HepG2 (cell line): Measurements from ENCODE around the gene DNTTIP2. TPM values are rescaled to one million over a fixed set of nuclear protein-coding genes. Genes with fewer than 3 reads are reported as not detected.

Experiments used
- FOSL2 ChIP-seq: sonication (generic); formaldehyde crosslinking; IDR thresholded peaks from 2 replicates; pipeline ENCODE4 v1.4.0; 2020; ENCODE audit warnings: missing genetic modification reagents
- GZF1 ChIP-seq: sonication (generic); formaldehyde crosslinking; IDR thresholded peaks from 2 replicates; pipeline ENCODE4 v1.5.1; 2020; ENCODE audit warnings: mild to moderate bottlenecking, missing genetic modification reagents
- MED8 ChIP-seq: sonication (generic); formaldehyde crosslinking; IDR thresholded peaks from 2 replicates; pipeline ENCODE4 v1.8.1; 2023; ENCODE audit warnings: mild to moderate bottlenecking, missing genetic modification reagents; ENCODE audit not compliant: insufficient replicate concordance
- SIN3A ChIP-seq: IDR thresholded peaks from 2 replicates; pipeline ENCODE4 v1.6.1; 2011; ENCODE audit warnings: low read depth, mild to moderate bottlenecking, control low read depth, low read length, borderline replicate concordance
- TEAD2 ChIP-seq: sonication (generic); formaldehyde crosslinking; IDR thresholded peaks from 2 replicates; pipeline ENCODE4 v1.9.0; 2021; ENCODE audit warnings: missing genetic modification reagents
- ZFP37 ChIP-seq: sonication (generic); formaldehyde crosslinking; IDR thresholded peaks from 2 replicates; pipeline ENCODE4 v1.4.0; 2020; ENCODE audit warnings: missing genetic modification reagents, borderline replicate concordance
- ZMYM3 ChIP-seq: sonication (generic); formaldehyde crosslinking; IDR thresholded peaks from 2 replicates; pipeline ENCODE4 v1.5.1; 2020; ENCODE audit warnings: mild to moderate bottlenecking, missing genetic modification reagents
- ZNF350 ChIP-seq: sonication (generic); formaldehyde crosslinking; IDR thresholded peaks from 2 replicates; pipeline ENCODE4 v1.4.0; 2020; ENCODE audit warnings: mild to moderate bottlenecking, low read depth, missing genetic modification reagents, borderline replicate concordance
- ZNF543 ChIP-seq: sonication (generic); formaldehyde crosslinking; IDR thresholded peaks from 2 replicates; pipeline ENCODE4 v1.4.0; 2020; ENCODE audit warnings: mild to moderate bottlenecking, missing genetic modification reagents
- ZSCAN9 ChIP-seq: IDR thresholded peaks from 2 replicates; pipeline ENCODE4 v1.6.1; 2016; ENCODE audit warnings: borderline replicate concordance
- polyA plus RNA-seq, 8 experiments: library from polyadenylated mRNA; depleted of rRNA in 3 of 8; stranded (reverse) in 7 of 8; unstranded in 1 of 8; fragments of >200 nt; fragmentation: Illumina TruSeq in 4 of 8; extraction: Trizol in 4 of 8; gene quantifications; 2 replicates each; pipeline versions ENCODE4 v1.2.1 to v1.2.3, GENCODE V29; 2011 to 2016; ENCODE audit warnings: low read depth in 4 of 8, missing spikeins in 1 of 8, mixed read lengths in 1 of 8; ENCODE audit not compliant: insufficient read depth in 1 of 8
- total RNA-seq, 5 experiments: library from RNA; depleted of rRNA; stranded (reverse); fragments of >200 nt; fragmentation: Illumina TruSeq; extraction: Trizol; gene quantifications; 2 replicates each; pipeline ENCODE4 v1.2.3, GENCODE V29; 2016; ENCODE audit warnings: low read depth in 1 of 5
- TF ChIP-seq, protein P1 (sequence below): sonication (generic); formaldehyde crosslinking; IDR thresholded peaks from 2 replicates; pipeline ENCODE4 v1.5.0; 2020; ENCODE audit warnings: mild to moderate bottlenecking, missing genetic modification reagents, borderline replicate concordance
- TF ChIP-seq, protein P2 (sequence below): sonication (generic); formaldehyde crosslinking; IDR thresholded peaks from 2 replicates; pipeline ENCODE4 v1.9.0; 2021; ENCODE audit warnings: missing genetic modification reagents, borderline replicate concordance
- TF ChIP-seq, protein P3 (sequence below): sonication (generic); formaldehyde crosslinking; IDR thresholded peaks from 2 replicates; pipeline ENCODE4 v1.4.0; 2020; ENCODE audit warnings: missing genetic modification reagents

Gene DNTTIP2
- total and polyA plus RNA-seq, 2 of the 13 experiments (the other 11 are each of a cell fraction or from before 2014, with no cell fraction given): 11.4 to 63.3 TPM

DNA sequence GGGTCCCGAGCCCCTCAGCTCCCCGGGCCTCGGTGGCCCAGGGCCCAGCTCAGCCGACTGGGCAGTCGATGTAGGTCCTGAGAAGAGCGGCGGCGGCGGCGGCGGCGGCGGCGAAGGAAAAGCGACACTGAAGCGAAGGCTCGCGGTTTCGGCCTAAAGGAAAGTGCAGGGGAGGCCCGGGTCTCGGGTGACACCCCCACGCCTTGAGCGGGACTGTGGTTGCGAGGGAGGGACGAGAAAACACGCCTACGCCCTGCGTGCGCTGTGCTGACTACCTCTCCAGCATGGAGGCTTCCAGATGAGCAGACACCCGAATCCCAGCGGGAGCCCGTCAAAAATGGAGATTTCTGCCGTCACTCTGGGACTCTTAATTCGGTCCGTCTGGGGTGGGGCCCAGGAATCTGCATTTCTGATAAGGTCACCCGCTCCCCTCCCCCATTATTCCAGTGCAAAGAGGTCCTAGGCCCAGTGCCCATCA lies 31.2 kb downstream of the DNTTIP2 start (continued):
- TF ChIP-seq ZNF350 (CRISPR knock-in tag): no peak; the same call in 1 of the 2 replicates
- 0 out of 2 replicates have a peak, but pooled peaks have one; percentile 32 for TF ChIP-seq ZFP37 (CRISPR knock-in tag)
- no peak for TF ChIP-seq SIN3A
- TF ChIP-seq, protein P1, sequence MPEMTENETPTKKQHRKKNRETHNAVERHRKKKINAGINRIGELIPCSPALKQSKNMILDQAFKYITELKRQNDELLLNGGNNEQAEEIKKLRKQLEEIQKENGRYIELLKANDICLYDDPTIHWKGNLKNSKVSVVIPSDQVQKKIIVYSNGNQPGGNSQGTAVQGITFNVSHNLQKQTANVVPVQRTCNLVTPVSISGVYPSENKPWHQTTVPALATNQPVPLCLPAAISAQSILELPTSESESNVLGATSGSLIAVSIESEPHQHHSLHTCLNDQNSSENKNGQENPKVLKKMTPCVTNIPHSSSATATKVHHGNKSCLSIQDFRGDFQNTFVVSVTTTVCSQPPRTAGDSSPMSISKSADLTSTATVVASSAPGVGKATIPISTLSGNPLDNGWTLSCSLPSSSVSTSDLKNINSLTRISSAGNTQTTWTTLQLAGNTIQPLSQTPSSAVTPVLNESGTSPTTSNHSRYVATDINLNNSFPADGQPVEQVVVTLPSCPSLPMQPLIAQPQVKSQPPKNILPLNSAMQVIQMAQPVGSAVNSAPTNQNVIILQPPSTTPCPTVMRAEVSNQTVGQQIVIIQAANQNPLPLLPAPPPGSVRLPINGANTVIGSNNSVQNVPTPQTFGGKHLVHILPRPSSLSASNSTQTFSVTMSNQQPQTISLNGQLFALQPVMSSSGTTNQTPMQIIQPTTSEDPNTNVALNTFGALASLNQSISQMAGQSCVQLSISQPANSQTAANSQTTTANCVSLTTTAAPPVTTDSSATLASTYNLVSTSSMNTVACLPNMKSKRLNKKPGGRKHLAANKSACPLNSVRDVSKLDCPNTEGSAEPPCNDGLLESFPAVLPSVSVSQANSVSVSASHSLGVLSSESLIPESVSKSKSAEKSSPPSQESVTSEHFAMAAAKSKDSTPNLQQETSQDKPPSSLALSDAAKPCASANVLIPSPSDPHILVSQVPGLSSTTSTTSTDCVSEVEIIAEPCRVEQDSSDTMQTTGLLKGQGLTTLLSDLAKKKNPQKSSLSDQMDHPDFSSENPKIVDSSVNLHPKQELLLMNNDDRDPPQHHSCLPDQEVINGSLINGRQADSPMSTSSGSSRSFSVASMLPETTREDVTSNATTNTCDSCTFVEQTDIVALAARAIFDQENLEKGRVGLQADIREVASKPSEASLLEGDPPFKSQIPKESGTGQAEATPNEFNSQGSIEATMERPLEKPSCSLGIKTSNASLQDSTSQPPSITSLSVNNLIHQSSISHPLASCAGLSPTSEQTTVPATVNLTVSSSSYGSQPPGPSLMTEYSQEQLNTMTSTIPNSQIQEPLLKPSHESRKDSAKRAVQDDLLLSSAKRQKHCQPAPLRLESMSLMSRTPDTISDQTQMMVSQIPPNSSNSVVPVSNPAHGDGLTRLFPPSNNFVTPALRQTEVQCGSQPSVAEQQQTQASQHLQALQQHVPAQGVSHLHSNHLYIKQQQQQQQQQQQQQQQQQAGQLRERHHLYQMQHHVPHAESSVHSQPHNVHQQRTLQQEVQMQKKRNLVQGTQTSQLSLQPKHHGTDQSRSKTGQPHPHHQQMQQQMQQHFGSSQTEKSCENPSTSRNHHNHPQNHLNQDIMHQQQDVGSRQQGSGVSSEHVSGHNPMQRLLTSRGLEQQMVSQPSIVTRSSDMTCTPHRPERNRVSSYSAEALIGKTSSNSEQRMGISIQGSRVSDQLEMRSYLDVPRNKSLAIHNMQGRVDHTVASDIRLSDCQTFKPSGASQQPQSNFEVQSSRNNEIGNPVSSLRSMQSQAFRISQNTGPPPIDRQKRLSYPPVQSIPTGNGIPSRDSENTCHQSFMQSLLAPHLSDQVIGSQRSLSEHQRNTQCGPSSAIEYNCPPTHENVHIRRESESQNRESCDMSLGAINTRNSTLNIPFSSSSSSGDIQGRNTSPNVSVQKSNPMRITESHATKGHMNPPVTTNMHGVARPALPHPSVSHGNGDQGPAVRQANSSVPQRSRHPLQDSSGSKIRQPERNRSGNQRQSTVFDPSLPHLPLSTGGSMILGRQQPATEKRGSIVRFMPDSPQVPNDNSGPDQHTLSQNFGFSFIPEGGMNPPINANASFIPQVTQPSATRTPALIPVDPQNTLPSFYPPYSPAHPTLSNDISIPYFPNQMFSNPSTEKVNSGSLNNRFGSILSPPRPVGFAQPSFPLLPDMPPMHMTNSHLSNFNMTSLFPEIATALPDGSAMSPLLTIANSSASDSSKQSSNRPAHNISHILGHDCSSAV (CRISPR knock-in tag): no peak
- TF ChIP-seq, protein P2, sequence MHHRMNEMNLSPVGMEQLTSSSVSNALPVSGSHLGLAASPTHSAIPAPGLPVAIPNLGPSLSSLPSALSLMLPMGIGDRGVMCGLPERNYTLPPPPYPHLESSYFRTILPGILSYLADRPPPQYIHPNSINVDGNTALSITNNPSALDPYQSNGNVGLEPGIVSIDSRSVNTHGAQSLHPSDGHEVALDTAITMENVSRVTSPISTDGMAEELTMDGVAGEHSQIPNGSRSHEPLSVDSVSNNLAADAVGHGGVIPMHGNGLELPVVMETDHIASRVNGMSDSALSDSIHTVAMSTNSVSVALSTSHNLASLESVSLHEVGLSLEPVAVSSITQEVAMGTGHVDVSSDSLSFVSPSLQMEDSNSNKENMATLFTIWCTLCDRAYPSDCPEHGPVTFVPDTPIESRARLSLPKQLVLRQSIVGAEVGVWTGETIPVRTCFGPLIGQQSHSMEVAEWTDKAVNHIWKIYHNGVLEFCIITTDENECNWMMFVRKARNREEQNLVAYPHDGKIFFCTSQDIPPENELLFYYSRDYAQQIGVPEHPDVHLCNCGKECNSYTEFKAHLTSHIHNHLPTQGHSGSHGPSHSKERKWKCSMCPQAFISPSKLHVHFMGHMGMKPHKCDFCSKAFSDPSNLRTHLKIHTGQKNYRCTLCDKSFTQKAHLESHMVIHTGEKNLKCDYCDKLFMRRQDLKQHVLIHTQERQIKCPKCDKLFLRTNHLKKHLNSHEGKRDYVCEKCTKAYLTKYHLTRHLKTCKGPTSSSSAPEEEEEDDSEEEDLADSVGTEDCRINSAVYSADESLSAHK (CRISPR knock-in tag): no peak
- peak; percentile 4 for TF ChIP-seq MED8 (CRISPR knock-in tag)
- TF ChIP-seq FOSL2 (CRISPR knock-in tag): peak; percentile 34; the same call in 1 of the 2 replicates
- peak; percentile 73; the same call in 1 of the 2 replicates for TF ChIP-seq ZSCAN9 (CRISPR knock-in tag)
- no peak for TF ChIP-seq TEAD2 (CRISPR knock-in tag)
- peak; percentile 5; the same call in 1 of the 2 replicates for TF ChIP-seq ZNF543 (CRISPR knock-in tag)
- 0 out of 2 replicates have a peak, but pooled peaks have one; percentile 15 for TF ChIP-seq ZMYM3 (CRISPR knock-in tag)
- TF ChIP-seq, protein P3, sequence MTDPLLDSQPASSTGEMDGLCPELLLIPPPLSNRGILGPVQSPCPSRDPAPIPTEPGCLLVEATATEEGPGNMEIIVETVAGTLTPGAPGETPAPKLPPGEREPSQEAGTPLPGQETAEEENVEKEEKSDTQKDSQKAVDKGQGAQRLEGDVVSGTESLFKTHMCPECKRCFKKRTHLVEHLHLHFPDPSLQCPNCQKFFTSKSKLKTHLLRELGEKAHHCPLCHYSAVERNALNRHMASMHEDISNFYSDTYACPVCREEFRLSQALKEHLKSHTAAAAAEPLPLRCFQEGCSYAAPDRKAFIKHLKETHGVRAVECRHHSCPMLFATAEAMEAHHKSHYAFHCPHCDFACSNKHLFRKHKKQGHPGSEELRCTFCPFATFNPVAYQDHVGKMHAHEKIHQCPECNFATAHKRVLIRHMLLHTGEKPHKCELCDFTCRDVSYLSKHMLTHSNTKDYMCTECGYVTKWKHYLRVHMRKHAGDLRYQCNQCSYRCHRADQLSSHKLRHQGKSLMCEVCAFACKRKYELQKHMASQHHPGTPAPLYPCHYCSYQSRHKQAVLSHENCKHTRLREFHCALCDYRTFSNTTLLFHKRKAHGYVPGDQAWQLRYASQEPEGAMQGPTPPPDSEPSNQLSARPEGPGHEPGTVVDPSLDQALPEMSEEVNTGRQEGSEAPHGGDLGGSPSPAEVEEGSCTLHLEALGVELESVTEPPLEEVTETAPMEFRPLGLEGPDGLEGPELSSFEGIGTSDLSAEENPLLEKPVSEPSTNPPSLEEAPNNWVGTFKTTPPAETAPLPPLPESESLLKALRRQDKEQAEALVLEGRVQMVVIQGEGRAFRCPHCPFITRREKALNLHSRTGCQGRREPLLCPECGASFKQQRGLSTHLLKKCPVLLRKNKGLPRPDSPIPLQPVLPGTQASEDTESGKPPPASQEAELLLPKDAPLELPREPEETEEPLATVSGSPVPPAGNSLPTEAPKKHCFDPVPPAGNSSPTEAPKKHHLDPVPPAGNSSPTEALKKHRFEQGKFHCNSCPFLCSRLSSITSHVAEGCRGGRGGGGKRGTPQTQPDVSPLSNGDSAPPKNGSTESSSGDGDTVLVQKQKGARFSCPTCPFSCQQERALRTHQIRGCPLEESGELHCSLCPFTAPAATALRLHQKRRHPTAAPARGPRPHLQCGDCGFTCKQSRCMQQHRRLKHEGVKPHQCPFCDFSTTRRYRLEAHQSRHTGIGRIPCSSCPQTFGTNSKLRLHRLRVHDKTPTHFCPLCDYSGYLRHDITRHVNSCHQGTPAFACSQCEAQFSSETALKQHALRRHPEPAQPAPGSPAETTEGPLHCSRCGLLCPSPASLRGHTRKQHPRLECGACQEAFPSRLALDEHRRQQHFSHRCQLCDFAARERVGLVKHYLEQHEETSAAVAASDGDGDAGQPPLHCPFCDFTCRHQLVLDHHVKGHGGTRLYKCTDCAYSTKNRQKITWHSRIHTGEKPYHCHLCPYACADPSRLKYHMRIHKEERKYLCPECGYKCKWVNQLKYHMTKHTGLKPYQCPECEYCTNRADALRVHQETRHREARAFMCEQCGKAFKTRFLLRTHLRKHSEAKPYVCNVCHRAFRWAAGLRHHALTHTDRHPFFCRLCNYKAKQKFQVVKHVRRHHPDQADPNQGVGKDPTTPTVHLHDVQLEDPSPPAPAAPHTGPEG (CRISPR knock-in tag): no peak; the same call in 1 of the 2 replicates
- TF ChIP-seq GZF1 (CRISPR knock-in tag): 0 out of 2 replicates have a peak, but pooled peaks have one; percentile 8
